HG02970 (cell line): ENCODE data around the gene MIGA2.
A peak's percentile ranks its signal among the peaks of the same experiment; 100 is the strongest.
"Not testable (repeated sequence)": the region's sequence is repeated elsewhere in the genome, so short reads cannot be mapped to it uniquely, and the experiment has no call there.

Source experiments
- ATAC-seq: cut with Tn5 transposase; IDR thresholded peaks from one replicate; pipeline ENCODE4 v1.9.1; 2021; ENCODE audit warnings: mild to moderate bottlenecking, moderate library complexity, moderate number of reproducible peaks; ENCODE audit not compliant: unreplicated experiment, low FRiP score

MIGA2 gene, protein sequence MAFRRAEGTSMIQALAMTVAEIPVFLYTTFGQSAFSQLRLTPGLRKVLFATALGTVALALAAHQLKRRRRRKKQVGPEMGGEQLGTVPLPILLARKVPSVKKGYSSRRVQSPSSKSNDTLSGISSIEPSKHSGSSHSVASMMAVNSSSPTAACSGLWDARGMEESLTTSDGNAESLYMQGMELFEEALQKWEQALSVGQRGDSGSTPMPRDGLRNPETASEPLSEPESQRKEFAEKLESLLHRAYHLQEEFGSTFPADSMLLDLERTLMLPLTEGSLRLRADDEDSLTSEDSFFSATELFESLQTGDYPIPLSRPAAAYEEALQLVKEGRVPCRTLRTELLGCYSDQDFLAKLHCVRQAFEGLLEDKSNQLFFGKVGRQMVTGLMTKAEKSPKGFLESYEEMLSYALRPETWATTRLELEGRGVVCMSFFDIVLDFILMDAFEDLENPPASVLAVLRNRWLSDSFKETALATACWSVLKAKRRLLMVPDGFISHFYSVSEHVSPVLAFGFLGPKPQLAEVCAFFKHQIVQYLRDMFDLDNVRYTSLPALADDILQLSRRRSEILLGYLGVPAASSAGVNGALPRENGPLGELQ

DNA sequence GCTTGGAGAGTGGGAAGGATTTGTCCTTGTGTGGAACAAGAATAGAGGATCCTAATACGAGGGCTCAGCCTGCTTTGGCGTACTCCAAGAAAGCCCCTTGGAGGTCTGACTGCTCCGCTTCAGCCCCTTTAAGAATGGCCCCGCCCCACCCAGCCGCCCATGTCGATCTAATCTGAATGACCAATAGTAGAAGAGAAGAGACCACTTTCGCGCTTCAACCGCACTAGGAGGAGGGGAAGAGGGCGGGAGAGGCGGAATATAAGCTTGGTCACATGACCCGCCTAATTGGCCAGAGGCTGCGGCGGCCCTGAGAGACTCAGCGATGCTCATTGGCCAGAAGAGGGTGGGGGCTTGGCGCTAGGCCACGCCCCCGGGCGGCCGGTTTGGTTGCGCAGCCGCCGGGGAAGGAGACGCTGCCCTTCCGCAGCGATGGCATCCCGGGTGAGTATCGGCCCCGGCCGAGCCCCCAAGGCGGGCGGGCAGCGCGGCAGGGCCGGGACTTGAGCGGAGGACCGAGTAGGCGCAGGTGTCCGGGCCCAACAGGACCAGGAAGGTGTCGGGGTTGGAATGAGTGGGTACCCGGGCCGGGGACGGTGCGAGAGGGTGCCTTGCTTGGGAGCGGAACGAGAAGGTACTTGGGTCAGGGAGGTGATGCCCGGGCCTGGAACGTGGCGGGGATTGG lies at the start of gene MIGA2:
Gene MIGA2, plus strand, starts transcription at position 386 of the 682 bp plus-strand sequence. CDS start 3,969 bp downstream, outside the sequence.
- peak; percentile 97 for ATAC-seq

- ATAC-seq = no peak
Observed at GRCh38 chr9:128986671-128987070, 49.8 kb upstream of the MIGA2 start.

- ATAC-seq = no peak
Observed at GRCh38 chr9:128987805-128988204, 48.6 kb upstream of the MIGA2 start.

GRCh38 chr9:128992995-128993394 lies 43.4 kb upstream of the MIGA2 start:
- no peak for ATAC-seq

- no peak for ATAC-seq
Observed at GRCh38 chr9:128995791-128996190, 40.6 kb upstream of the MIGA2 start.

GRCh38 chr9:128998462-128998861 lies 38.0 kb upstream of the MIGA2 start:
- ATAC-seq = no peak

- no peak for ATAC-seq
Observed at GRCh38 chr9:128999581-129000206, 36.7 kb upstream of the MIGA2 start.

DNA sequence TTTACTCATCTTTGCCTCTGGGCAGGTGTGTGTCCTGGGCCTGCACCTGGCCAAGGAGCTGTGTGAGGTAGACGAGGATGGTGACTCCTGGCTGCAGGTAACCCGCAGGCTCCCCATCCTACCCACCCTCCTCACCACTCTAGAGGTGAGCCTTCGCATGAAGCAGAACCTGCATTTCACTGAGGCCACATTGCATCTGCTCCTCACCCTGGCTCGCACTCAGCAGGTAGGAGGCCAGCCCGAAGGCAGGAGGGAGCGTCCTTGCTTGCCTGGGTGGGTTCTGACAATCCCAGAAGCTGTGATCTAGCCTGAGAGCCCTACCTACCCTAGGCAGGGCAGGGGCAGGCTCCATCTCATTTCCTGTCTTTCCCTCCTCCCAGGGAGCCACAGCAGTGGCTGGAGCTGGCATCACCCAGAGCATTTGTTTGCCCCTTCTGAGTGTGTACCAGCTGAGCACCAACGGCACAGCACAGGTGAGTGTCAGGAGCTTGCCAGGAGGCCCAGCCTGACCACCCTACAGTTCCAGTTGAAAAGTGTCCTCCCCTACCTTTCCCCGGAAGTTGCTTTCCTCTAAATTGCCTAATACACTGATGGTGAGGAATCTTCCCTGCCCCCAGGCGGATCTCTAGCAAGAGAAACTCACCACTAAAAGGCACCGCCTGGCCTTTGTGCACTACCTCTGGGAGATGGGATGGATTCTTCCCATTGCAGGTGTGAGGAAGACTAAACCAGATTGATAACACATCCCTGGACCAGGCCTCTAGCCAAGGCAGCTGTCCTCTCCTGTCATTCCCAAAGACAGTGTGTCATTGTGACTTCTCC lies 34.7 kb upstream of the MIGA2 start:
- no peak for ATAC-seq

GRCh38 chr9:129002992-129003391 lies 33.4 kb upstream of the MIGA2 start:
- ATAC-seq = no peak

DNA sequence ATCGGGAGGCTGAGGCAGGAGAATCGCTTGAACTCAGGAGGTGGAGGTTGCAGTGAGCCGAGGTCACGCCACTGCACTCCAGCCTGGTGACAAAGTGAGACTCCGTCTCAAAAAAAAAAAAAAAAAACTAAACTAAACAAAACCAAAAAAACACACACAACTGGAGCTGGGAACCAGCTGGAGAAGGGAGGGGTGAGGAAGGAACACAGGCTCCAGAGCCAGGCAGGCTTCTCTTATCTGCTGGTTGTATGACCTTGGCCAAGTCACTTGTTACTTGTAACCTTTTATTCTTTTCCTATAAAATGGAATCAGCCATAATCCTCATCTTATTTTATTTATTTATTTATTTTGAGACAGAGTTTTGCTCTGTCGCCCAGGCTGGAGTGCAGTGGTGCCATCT lies 32.3 kb upstream of the MIGA2 start:
- not testable (repeated sequence) for ATAC-seq

- no peak for ATAC-seq
Observed at GRCh38 chr9:129005336-129005997, 31.0 kb upstream of the MIGA2 start.

- ATAC-seq = no peak
Observed at GRCh38 chr9:129006328-129007034, 29.9 kb upstream of the MIGA2 start.

DNA sequence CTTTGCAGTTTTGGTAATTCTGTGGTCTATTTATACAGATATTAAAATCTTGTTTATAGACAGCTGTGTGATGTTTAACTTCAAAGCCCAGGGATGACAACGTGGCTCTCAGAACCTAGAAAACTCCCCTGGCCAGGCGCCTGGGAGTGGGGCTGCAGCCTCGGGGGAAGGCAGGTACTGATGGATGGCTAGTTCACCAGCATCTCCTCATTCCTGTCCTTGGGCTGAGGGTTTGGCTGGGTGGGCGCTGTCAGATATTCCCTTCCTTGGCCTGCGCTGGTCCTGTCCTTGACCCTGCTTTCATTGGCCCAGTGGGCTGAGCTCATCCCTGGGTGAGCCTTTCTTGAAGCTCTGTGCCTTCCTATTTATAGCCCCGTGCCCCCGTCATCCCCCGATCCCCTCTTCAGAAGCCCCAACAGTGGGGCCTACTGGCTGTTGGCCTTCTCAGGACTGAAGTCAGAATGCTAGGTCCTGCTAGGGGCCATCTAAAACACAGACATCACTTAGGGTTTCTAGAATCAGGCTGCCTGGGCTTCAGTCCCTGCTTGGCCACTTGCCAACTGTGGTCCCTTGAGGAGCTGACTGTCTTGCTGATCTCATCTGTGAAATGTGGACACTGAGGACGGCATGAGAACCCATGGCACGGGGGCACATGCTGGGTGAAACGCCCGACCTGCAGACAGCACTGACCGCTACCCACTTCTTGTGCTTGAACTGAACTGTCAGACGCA lies 29.2 kb upstream of the MIGA2 start:
- no peak for ATAC-seq

- no peak for ATAC-seq
Observed at GRCh38 chr9:129007766-129008468, 28.5 kb upstream of the MIGA2 start.

DNA sequence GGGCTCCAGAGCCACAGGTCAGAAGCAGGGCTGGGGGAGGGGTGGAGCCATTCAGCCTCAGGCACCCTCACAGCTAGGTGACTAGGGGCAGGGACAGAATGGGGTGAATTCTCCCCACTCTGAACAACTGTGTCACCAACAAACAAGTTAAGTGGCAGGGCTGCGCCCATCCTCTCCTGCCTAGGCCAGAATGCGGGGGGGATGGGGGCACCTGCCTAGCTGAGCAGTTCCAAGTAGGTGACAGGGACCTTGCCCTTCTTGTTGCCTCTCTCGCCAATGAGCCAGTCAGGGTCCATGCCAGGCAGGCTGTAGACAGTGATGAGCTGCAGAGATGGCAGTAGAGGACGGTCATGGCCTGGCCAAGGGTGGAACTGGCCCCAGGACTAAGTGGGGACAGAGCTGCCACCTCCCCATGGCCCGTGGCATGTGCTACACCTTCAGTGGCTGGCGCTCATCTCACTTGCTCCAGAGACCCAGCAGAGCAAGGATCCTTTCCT lies 27.9 kb upstream of the MIGA2 start:
- ATAC-seq = no peak

GRCh38 chr9:129008986-129009583 lies 27.3 kb upstream of the MIGA2 start:
- ATAC-seq = no peak

DNA sequence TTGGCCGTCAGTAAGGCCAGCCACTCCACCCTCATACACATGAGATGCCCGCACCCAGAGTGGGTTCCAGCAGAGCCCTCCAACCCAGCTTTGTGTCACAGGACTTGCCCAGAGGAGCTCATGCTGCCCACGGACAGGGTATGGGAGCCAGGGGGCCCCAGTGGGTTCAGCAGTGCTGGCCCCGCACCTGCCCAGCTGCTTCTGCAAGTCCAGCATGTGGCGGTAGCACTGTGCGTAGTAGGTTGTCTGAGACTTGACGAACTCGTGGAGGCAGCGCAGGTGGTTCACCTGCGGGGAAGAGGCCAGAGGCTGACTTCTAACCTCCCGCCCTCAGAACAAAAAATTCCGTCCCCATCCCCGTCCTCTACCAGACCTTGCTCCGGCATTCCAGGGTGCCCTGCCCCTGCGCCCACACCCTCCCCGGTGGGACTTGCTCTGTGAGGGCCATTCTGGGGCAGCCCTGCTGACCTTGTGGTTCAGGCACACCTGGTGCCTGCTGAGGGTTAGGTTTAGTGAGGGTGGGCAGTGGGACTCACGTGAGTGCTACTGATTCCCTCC lies 26.8 kb upstream of the MIGA2 start:
- no peak for ATAC-seq
